GM19463 (cell line): Measurements from ENCODE around the gene MAP3K20.
"Not testable (repeated sequence)": the region's sequence is repeated elsewhere in the genome, so short reads cannot be mapped to it uniquely, and the experiment has no call there.

Experiments
- ATAC-seq: cut with Tn5 transposase; IDR thresholded peaks from one replicate; pipeline ENCODE4 v1.9.1; 2021; ENCODE audit warnings: mild to moderate bottlenecking, moderate library complexity; ENCODE audit not compliant: unreplicated experiment

The MAP3K20 gene

GRCh38 chr2:173193925-173194324 lies 118.3 kb downstream of the MAP3K20 start:
- ATAC-seq: no peak

DNA sequence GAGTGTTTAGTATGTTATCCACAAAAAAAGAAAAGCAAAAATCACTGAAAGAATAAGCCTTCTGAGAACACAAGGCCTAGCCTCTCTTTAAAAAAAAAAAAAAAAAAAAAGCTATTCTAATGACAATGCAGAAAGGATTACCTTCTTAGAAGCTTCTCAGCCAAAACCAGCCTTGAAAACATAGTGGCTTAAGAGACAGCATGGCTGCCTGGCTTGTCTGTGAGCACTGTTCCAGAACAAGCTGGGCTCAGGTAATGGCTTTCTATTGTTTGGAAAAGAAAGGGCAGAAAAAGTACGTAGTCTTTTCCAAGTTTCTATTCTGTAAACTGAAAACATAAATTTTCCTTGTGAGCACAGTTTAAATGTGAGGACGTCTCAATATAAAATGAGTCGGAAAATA lies 119.5 kb downstream of the MAP3K20 start:
- no peak for ATAC-seq

DNA sequence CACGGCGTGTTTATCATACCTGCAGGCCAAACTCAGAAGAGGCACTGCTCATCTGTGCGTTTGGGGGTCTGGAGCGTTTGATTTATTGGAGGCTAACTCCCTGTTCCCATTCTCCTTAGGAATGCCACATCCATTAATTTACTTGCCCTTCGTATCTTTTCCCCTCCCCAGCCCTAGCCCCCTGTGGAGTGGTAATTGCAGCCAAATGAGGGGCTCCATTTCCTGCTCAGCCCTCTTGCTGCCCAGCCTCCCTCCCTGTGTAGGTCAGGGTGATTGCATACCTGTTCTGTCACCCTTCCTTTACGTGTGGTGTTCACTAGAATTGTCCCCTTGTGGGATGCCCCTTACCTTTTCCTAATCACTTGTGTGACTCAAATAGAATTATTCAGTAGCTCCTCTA lies 120.4 kb downstream of the MAP3K20 start:
- no peak for ATAC-seq

DNA sequence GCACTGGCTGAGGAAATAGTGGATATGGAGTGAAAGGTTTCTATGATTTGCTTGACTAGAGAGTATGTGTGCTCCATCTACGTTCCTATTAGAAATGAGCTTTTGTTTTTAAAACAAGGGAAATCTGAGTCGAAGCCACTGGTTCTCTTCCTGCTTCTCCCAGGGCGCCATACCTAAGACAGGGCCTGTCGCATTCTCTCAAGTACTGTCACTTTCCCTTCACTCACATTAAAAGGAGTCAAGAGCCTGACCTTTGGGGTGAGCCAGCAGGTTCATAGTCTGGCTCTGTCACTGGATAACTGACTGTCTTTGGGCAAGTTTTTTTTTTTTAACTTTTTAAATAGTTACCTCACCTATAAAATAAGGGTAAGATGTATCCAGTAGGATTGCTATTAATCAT lies 121.0 kb downstream of the MAP3K20 start:
- no peak for ATAC-seq

DNA sequence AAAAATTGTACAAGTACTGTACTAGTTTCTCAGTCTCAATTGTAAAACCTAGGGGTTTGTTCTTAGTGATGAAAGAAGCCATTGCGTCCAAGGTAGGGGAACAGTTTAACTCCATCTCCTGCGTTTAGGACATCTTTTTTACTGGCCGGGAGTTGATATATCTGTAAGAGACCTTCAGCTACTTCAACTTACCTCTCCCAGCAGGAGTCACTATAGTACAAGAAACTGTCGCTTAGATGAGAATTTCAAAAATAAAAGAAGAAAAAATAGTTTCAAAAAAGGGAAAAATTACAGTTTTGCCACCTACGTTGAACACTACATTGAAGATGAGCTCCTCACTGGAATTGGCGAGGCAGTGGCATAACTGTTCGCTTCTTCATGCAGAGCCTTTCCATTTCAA lies 122.7 kb downstream of the MAP3K20 start:
- ATAC-seq: no peak

DNA sequence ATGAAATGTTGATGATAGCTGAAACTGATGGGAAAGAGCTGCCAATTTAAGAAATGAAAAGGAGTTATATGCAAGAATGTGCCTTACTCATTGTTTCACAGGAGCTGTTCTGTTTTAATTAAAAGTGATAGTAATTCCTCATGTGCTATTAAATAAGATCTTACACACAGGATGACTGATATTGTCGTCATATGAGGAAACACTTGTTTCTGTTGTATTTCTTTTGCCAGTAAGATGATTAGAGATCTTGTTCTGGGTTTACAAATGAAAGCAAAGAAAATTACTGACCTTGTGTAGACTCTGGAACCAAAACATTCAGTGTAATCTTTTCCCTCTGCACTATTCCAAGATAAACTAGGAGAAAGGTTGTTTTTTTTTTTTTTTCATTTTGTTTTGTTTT lies 123.6 kb downstream of the MAP3K20 start:
- ATAC-seq: no peak

DNA sequence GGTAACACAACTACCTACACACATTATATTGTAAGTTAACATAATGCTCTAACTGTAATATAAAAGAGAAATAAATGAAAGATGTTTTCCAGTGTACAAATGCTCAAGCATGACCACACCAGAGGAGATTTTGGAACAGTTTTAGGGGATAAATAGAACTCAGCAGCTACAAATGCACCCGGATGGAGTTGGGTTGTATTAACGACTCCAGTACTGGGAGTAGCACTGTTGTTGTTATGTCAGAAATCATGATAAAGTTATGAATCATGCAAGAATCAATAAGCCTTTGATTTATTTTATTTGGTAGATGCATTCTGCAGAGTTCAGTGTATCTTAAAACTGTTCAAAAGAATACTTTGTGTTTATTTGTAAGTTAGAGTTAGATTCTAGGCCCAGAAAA lies 126.9 kb downstream of the MAP3K20 start:
- ATAC-seq: no peak

- ATAC-seq: no peak
These were observed 128.7 kb downstream of the MAP3K20 start for GRCh38 chr2:173204316-173204715.

DNA sequence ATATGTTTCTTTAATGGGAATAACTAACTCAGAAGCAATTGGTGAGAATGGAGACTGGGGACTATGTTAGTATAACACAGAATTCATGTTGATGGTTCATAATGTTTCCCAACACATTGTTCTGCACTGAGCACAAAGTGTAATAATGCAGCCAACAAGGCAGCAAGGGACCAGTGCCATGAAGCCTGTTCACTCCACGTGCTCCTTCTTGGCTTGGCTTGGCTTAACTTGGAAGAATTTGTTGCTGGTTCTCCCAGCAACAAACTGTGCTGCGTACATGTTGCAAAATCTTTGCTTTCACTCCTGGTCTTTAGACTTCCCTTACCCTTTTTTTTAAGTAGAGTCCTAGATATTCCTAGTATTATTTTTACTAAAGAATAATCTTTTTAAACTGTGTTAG lies 129.7 kb downstream of the MAP3K20 start:
- no peak for ATAC-seq

DNA sequence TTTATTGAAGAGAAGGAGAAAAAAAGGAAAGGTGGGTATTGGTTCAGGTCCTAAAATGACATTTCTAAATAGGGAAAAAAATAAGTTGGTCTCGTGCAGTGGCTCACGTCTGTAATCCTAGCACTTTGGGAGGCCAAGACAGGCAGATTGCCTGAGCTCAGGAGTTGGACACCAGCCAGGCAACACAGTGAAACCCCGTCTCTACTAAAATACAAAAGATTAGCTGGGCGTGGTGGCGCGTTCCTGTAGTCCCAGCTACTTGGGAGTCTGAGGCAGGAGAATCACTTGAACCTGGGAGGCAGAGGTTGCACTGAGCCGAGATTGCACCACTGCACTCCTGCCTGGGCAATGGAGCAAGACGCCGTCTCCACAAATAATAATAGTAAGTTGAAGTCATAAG lies 131.5 kb downstream of the MAP3K20 start:
- ATAC-seq: not testable (repeated sequence)

DNA sequence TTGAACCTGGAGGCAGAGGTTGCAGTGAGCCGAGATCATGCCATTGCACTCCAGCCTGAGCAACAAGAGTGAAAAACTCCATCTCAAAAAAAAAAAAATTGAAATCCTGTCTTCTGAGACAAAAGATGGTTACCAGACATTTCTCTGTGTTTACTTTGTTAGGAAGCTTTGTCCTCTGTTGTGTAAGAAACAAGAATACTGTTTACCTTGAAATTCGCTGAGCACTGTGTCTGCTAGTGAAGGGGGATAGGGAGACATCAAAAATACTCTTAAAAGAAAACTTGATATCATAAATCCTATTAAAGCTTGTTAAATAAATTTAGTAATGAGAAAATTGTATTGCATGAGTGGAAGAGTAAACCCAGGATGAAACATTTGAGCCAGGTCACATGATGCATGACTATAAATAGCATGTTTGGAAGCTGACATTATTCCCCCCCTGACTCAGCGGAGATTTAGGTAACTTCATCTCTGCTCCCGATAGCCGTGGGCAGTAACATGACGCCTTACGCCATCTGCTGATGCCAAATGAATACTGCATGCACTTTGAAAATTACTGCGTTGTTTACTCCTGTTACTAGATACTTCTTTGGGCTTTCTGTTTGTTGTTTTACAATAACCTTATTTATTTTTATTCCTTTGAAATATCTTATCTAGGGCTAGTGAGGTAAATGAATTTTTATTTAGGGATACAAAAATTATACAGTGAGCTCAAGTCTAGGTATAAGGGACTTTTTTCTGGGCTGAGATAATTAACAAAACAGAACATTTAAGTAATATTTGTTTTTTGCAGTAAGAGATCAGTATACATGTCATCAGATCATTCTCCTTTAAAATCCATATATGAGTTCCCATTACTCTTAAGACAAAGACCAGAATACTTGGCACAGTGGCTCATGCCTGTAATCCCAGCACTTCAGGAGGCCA lies 134.9 kb downstream of the MAP3K20 start:
- ATAC-seq: peak; percentile 56

DNA sequence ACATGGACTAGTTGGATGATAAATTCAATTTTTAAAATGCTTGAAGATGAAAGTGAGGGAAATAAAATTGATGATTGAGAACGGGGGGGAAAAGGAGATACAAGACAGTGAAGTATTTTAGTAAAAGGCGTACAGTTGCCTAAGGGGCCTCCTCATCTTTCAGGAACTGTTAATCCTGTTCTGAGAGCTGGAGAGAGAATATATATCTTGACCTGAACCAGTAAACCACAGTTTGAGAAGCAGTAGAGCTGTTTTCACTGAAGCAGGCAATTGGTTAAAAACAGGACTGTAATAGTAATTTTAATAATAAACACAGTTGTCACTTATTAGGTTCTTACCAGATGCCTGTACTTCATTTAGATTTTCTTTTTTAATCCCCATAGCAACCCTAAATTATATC lies 137.5 kb downstream of the MAP3K20 start:
- no peak for ATAC-seq

GRCh38 chr2:173214213-173214612 lies 138.6 kb downstream of the MAP3K20 start:
- ATAC-seq: no peak

DNA sequence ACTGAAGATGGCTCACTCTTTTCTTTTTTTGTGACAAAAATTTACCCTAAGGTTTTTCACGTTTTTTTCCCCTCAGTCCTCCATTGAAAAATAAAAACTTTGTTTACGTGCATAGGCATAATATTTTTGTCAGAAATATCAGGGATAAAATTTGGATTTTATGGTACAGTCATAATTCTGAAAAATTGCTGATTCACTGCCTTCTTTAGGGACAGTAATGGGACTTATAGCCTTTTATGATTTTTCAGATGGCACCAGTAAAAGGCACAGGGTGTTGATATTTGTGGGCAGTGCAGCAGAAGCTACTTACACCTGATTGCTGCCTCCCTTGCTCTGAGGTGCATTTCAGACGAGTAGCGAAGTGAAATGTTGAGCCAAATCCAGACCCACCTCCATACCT lies 139.7 kb downstream of the MAP3K20 start:
- no peak for ATAC-seq

DNA sequence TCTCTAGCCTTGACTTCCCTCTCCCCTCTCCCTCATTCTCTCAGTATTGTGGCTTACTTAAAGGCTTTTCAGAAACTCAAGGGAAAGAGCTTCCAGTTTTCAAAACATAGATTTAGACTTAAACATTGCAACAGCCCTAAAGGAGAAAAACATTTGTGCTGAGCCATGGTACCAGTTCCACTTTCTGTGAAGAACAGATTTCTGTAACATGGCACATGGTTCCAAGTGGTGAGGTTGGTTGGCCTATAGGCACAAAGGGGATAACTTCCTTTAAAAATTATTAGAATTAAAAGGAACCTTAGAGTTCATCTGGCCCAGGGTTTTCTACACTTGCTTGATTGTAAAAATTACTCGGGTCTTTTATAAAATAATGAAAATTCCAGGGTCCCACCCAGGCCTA lies 140.4 kb downstream of the MAP3K20 start:
- no peak for ATAC-seq

- no peak for ATAC-seq
These were observed 141.0 kb downstream of the MAP3K20 start for GRCh38 chr2:173216668-173217067.

GRCh38 chr2:173217116-173217840 lies 141.6 kb downstream of the MAP3K20 start:
- ATAC-seq: no peak

GRCh38 chr2:173218326-173219056 lies 142.8 kb downstream of the MAP3K20 start:
- ATAC-seq: no peak

DNA sequence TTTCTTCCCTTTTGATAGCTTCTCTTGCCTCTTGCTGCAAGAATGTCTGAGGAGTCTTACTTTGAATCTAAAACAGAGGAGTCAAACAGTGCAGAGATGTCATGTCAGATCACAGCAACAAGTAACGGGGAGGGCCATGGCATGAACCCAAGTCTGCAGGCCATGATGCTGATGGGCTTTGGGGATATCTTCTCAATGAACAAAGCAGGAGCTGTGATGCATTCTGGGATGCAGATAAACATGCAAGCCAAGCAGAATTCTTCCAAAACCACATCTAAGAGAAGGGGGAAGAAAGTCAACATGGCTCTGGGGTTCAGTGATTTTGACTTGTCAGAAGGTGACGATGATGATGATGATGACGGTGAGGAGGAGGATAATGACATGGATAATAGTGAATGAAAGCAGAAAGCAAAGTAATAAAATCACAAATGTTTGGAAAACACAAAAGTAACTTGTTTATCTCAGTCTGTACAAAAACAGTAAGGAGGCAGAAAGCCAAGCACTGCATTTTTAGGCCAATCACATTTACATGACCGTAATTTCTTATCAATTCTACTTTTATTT lies 145.6 kb downstream of the MAP3K20 start:
- ATAC-seq: no peak

GRCh38 chr2:173221937-173222594 lies 146.4 kb downstream of the MAP3K20 start:
- peak; percentile 75 for ATAC-seq

DNA sequence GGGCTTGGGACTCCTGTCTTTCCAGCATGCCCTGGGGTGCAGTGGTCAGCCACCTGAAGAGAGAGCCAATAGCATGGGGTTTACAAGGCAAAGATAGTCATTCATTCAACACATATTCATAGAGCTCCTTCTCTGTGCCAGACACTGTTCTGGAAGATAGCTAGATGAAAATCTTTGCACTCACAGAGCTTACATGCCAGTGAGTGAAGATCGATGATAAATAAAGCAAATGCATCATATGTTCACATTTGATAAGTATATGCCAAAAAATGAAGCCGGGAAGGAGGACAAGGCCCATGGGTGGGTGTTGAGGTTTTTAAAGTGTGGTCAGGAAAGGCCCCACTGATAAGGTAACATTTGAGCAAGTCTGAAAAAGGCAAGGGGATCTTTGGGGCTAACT lies 148.2 kb downstream of the MAP3K20 start:
- ATAC-seq: no peak
